HepG2 (cell line): ENCODE results near the gene PPP1R12A. TPM values are rescaled to one million over a fixed set of nuclear protein-coding genes. Genes with fewer than 3 reads are reported as not detected.

Experiments used
- AGO2 ChIP-seq: fragments of 200-400 bp; formaldehyde crosslinking; optimal IDR thresholded peaks from 2 replicates; pipeline ENCODE3; 2017; ENCODE audit warnings: mild to moderate bottlenecking, low read depth, low read length, moderate library complexity
- BRD4 ChIP-seq: sonication (generic); formaldehyde crosslinking; IDR thresholded peaks from 2 replicates; pipeline ENCODE4 v1.4.0; 2020; ENCODE audit warnings: missing genetic modification reagents
- GLI4 ChIP-seq: sonication (generic); formaldehyde crosslinking; IDR thresholded peaks from 2 replicates; pipeline ENCODE4 v1.5.1; 2020; ENCODE audit warnings: missing genetic modification reagents, mild to moderate bottlenecking, moderate library complexity, borderline replicate concordance
- HNRNPL ChIP-seq: fragments of 200-400 bp; formaldehyde crosslinking; IDR thresholded peaks from 2 replicates; pipeline ENCODE4 v1.6.1; 2017; ENCODE audit warnings: mild to moderate bottlenecking, low read depth, low read length
- IRX3 ChIP-seq: sonication (generic); formaldehyde crosslinking; IDR thresholded peaks from 2 replicates; pipeline ENCODE4 v1.8.1; 2023; ENCODE audit warnings: mild to moderate bottlenecking, low read depth, missing genetic modification reagents, borderline replicate concordance
- KDM2A ChIP-seq: sonication (generic); formaldehyde crosslinking; IDR thresholded peaks from 2 replicates; pipeline ENCODE4 v1.4.0; 2020; ENCODE audit warnings: low read depth, missing genetic modification reagents, borderline replicate concordance
- KDM5B ChIP-seq: sonication (generic); formaldehyde crosslinking; IDR thresholded peaks from 2 replicates; pipeline ENCODE4 v1.4.0; 2020; ENCODE audit warnings: missing genetic modification reagents, mild to moderate bottlenecking, borderline replicate concordance
- MBD4 ChIP-seq: IDR thresholded peaks from 2 replicates; pipeline ENCODE4 v1.6.1; 2012; ENCODE audit warnings: low read length, inconsistent platforms, borderline replicate concordance
- MED13 ChIP-seq: sonication (generic); formaldehyde crosslinking; IDR thresholded peaks from 2 replicates; pipeline ENCODE4 v1.5.0; 2020; ENCODE audit warnings: missing genetic modification reagents
- NR1H2 ChIP-seq: sonication (generic); formaldehyde crosslinking; IDR thresholded peaks from 2 replicates; pipeline ENCODE4 v1.8.1; 2022; ENCODE audit warnings: low read depth, missing genetic modification reagents, borderline replicate concordance
- RFXAP ChIP-seq: sonication (generic); formaldehyde crosslinking; IDR thresholded peaks from 2 replicates; pipeline ENCODE4 v1.4.0; 2020; ENCODE audit warnings: missing genetic modification reagents, borderline replicate concordance
- RXRB ChIP-seq: IDR thresholded peaks from 2 replicates; pipeline ENCODE4 v1.6.1; 2016; ENCODE audit warnings: borderline replicate concordance, missing genetic modification reagents, missing compliant biosample characterization
- SRF ChIP-seq: IDR thresholded peaks from 2 replicates; pipeline ENCODE4 v1.6.1; 2011; ENCODE audit warnings: mild to moderate bottlenecking, low read depth, low read length, moderate library complexity
- ZNF317 ChIP-seq: sonication (generic); formaldehyde crosslinking; IDR thresholded peaks from 2 replicates; pipeline ENCODE4 v1.5.0; 2020; ENCODE audit warnings: mild to moderate bottlenecking, missing genetic modification reagents
- ZNF441 ChIP-seq: sonication (generic); formaldehyde crosslinking; IDR thresholded peaks from 2 replicates; pipeline ENCODE4 v1.7.0; 2021; ENCODE audit warnings: missing genetic modification reagents, borderline replicate concordance
- ZNF510 ChIP-seq: sonication (generic); formaldehyde crosslinking; IDR thresholded peaks from 2 replicates; pipeline ENCODE4 v1.4.0; 2020; ENCODE audit warnings: low read depth, mild to moderate bottlenecking, missing genetic modification reagents
- ZNF547 ChIP-seq: sonication (generic); formaldehyde crosslinking; IDR thresholded peaks from 2 replicates; pipeline ENCODE4 v1.5.1; 2020; ENCODE audit warnings: mild to moderate bottlenecking, missing genetic modification reagents
- ZNF550 ChIP-seq: sonication (generic); formaldehyde crosslinking; IDR thresholded peaks from 2 replicates; pipeline ENCODE4 v1.4.0; 2020; ENCODE audit warnings: mild to moderate bottlenecking, missing genetic modification reagents, borderline replicate concordance
- ZNF577 ChIP-seq: sonication (generic); formaldehyde crosslinking; IDR thresholded peaks from 2 replicates; pipeline ENCODE4 v1.4.0; 2020; ENCODE audit warnings: mild to moderate bottlenecking, low read depth, missing genetic modification reagents, borderline replicate concordance
- ZNF607 ChIP-seq: sonication (generic); formaldehyde crosslinking; IDR thresholded peaks from 2 replicates; pipeline ENCODE4 v1.5.1; 2020; ENCODE audit warnings: missing genetic modification reagents, mild to moderate bottlenecking, borderline replicate concordance
- ZNF672 ChIP-seq: sonication (generic); formaldehyde crosslinking; IDR thresholded peaks from 2 replicates; pipeline ENCODE4 v1.8.1; 2022; ENCODE audit warnings: missing genetic modification reagents
- ZZZ3 ChIP-seq: sonication (generic); formaldehyde crosslinking; IDR thresholded peaks from 2 replicates; pipeline ENCODE4 v1.4.0; 2020; ENCODE audit warnings: missing genetic modification reagents, mild to moderate bottlenecking, borderline replicate concordance
- polyA plus RNA-seq, 8 experiments: library from polyadenylated mRNA; depleted of rRNA in 3 of 8; stranded (reverse) in 7 of 8; unstranded in 1 of 8; fragments of >200 nt; fragmentation: Illumina TruSeq in 4 of 8; extraction: Trizol in 4 of 8; gene quantifications; 2 replicates each; pipeline versions ENCODE4 v1.2.1 to v1.2.3, GENCODE V29; 2011 to 2016; ENCODE audit warnings: low read depth in 4 of 8, missing spikeins in 1 of 8, mixed read lengths in 1 of 8; ENCODE audit not compliant: insufficient read depth in 1 of 8
- total RNA-seq, 5 experiments: library from RNA; depleted of rRNA; stranded (reverse); fragments of >200 nt; fragmentation: Illumina TruSeq; extraction: Trizol; gene quantifications; 2 replicates each; pipeline ENCODE4 v1.2.3, GENCODE V29; 2016; ENCODE audit warnings: low read depth in 1 of 5
- TF ChIP-seq, protein P1 (sequence below): sonication (generic); formaldehyde crosslinking; IDR thresholded peaks from 2 replicates; pipeline ENCODE4 v1.9.0; 2022; ENCODE audit warnings: missing genetic modification reagents, mild to moderate bottlenecking, borderline replicate concordance
- TF ChIP-seq, protein P2 (sequence below): sonication (generic); formaldehyde crosslinking; conservative IDR thresholded peaks from 2 replicates; pipeline ENCODE4 v1.5.0; 2020; ENCODE audit warnings: missing genetic modification reagents
- TF ChIP-seq, protein P3 (sequence below): sonication (generic); formaldehyde crosslinking; IDR thresholded peaks from 2 replicates; pipeline ENCODE4 v1.5.1; 2020; ENCODE audit warnings: missing genetic modification reagents, mild to moderate bottlenecking, borderline replicate concordance

PPP1R12A gene
- total and polyA plus RNA-seq, 2 of the 13 experiments (the other 11 are each of a cell fraction or from before 2014, with no cell fraction given) = 23.8 to 50.0 TPM

DNA sequence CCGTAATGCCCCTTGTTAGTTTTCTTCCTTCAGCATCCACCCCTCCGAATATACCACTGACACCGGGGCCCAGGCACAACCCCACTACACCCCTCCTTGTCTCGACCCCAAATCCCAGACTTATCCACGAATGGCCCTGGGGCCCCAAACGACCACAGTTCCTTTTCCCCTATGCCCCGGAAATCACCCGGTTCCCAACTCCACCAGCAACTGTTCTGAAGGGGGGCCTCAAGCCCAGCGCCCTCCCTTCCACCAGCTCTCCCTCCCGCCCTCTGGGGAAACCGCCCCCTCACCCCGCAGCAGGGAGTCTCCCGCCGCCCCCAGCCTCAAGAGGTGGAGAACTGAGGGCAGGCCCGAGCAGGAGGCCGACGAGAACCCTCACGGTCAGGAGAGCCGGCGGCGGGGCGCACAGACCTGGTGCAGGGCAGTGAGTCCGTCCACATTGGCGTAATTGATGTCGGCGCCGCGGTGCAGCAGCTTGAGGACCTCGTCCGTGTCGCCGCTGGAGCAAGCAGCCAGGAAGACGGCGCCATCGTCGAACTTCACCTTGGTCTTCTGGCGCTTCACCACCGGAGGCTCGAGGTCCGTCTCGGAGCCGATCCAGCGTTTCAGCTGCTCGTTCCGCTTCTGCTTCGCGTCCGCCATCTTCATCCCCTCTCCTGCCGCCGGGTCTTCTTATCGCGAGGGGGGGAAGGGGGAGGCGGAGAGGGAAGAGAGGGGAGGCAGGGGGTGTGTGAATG lies 446 bp downstream of the PPP1R12A start (continued):
- TF ChIP-seq IRX3 (CRISPR knock-in tag) = peak; percentile 28; the same call in 1 of the 2 replicates
- TF ChIP-seq KDM5B (CRISPR knock-in tag) = no peak
- TF ChIP-seq GLI4 (CRISPR knock-in tag) = peak; percentile 87
- TF ChIP-seq AGO2 = peak; percentile 33
- no peak for TF ChIP-seq ZNF317 (CRISPR knock-in tag)
- no peak for TF ChIP-seq ZNF510 (CRISPR knock-in tag)
- peak; percentile 58 for TF ChIP-seq MED13
- TF ChIP-seq BRD4 (CRISPR knock-in tag) = peak; percentile 87
- TF ChIP-seq, protein P1, sequence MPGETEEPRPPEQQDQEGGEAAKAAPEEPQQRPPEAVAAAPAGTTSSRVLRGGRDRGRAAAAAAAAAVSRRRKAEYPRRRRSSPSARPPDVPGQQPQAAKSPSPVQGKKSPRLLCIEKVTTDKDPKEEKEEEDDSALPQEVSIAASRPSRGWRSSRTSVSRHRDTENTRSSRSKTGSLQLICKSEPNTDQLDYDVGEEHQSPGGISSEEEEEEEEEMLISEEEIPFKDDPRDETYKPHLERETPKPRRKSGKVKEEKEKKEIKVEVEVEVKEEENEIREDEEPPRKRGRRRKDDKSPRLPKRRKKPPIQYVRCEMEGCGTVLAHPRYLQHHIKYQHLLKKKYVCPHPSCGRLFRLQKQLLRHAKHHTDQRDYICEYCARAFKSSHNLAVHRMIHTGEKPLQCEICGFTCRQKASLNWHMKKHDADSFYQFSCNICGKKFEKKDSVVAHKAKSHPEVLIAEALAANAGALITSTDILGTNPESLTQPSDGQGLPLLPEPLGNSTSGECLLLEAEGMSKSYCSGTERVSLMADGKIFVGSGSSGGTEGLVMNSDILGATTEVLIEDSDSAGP (CRISPR knock-in tag) = peak; percentile 75; the same call in 1 of the 2 replicates
- TF ChIP-seq, protein P2, sequence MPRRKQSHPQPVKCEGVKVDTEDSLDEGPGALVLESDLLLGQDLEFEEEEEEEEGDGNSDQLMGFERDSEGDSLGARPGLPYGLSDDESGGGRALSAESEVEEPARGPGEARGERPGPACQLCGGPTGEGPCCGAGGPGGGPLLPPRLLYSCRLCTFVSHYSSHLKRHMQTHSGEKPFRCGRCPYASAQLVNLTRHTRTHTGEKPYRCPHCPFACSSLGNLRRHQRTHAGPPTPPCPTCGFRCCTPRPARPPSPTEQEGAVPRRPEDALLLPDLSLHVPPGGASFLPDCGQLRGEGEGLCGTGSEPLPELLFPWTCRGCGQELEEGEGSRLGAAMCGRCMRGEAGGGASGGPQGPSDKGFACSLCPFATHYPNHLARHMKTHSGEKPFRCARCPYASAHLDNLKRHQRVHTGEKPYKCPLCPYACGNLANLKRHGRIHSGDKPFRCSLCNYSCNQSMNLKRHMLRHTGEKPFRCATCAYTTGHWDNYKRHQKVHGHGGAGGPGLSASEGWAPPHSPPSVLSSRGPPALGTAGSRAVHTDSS (CRISPR knock-in tag) = 0 out of 2 replicates have a peak, but pooled peaks have one; percentile 53
- TF ChIP-seq ZNF441 (CRISPR knock-in tag) = no peak; the same call in 1 of the 2 replicates
- TF ChIP-seq KDM2A = peak; percentile 78; the same call in 1 of the 2 replicates
- TF ChIP-seq ZNF577 (CRISPR knock-in tag) = 0 out of 2 replicates have a peak, but pooled peaks have one; percentile 49
- peak; percentile 14; the same call in 1 of the 2 replicates for TF ChIP-seq RXRB (CRISPR knock-in tag)
- TF ChIP-seq ZNF547 (CRISPR knock-in tag) = 0 out of 2 replicates have a peak, but pooled peaks have one; percentile 36
- TF ChIP-seq SRF = no peak
- peak; percentile 44; the same call in 1 of the 2 replicates for TF ChIP-seq ZNF672
- TF ChIP-seq MBD4 = no peak
- TF ChIP-seq ZZZ3 = no peak
- peak; percentile 73; the same call in 1 of the 2 replicates for TF ChIP-seq NR1H2
- no peak for TF ChIP-seq HNRNPL
- 0 out of 2 replicates have a peak, but pooled peaks have one; percentile 57 for TF ChIP-seq ZNF550 (CRISPR knock-in tag)
- TF ChIP-seq RFXAP (CRISPR knock-in tag) = 0 out of 2 replicates have a peak, but pooled peaks have one; percentile 36
- TF ChIP-seq, protein P3, sequence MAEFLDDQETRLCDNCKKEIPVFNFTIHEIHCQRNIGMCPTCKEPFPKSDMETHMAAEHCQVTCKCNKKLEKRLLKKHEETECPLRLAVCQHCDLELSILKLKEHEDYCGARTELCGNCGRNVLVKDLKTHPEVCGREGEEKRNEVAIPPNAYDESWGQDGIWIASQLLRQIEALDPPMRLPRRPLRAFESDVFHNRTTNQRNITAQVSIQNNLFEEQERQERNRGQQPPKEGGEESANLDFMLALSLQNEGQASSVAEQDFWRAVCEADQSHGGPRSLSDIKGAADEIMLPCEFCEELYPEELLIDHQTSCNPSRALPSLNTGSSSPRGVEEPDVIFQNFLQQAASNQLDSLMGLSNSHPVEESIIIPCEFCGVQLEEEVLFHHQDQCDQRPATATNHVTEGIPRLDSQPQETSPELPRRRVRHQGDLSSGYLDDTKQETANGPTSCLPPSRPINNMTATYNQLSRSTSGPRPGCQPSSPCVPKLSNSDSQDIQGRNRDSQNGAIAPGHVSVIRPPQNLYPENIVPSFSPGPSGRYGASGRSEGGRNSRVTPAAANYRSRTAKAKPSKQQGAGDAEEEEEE (CRISPR knock-in tag) = no peak
- TF ChIP-seq ZNF607 (CRISPR knock-in tag) = no peak
